HEK293 (cell line): ENCODE data around the gene LPIN1.

Experiments used
- CTCF ChIA-PET: fragments of 350-600 bp; formaldehyde crosslinking; extraction: SDS; loops from one replicate; lab custom pipeline; 2021; ENCODE audit warnings: antibody characterized with exemption; lab: Yijun Ruan, JAX
- POLR2A ChIA-PET: fragments of 300-600 bp; formaldehyde crosslinking; extraction: SDS; loops from one replicate; lab custom pipeline; 2020; ENCODE audit warnings: antibody characterized with exemption, inconsistent platforms; lab: Yijun Ruan, JAX
- H3K27ac ChIP-seq: fragments of 200-500 bp; sonication (Bioruptor generic); 2 replicates; pipeline ENCODE4 v1.5.1; 2014; ENCODE audit warnings: low read depth, low read length, control low read depth, inconsistent platforms; ENCODE audit errors: extremely low read depth
- H3K36me3 ChIP-seq, 2 experiments: fragments of 200-500 bp in 1 of 2; sonication (Bioruptor generic) in 1 of 2; 1 replicate in 1 of 2; 2 replicates in 1 of 2; pipeline ENCODE4 v1.5.1; 2014 to 2017; ENCODE audit warnings: inconsistent platforms in 2 of 2, low read length in 2 of 2; ENCODE audit not compliant: control insufficient read depth in 2 of 2, insufficient read depth in 1 of 2
- H3K4me1 ChIP-seq: fragments of 200-500 bp; sonication (Bioruptor generic); 2 replicates; pipeline ENCODE4 v1.5.1; 2014; ENCODE audit warnings: mild to moderate bottlenecking, low read length, inconsistent platforms; ENCODE audit not compliant: control insufficient read depth, insufficient read depth
- H3K4me3 ChIP-seq: 2 replicates; pipeline ENCODE4 v1.5.1; 2011; ENCODE audit warnings: low read depth, mild to moderate bottlenecking, control low read depth, low read length, moderate library complexity
- H3K9me3 ChIP-seq: fragments of 200-500 bp; sonication (Bioruptor generic); 2 replicates; pipeline ENCODE4 v1.5.1; 2014; ENCODE audit warnings: low read depth, low read length, inconsistent platforms; ENCODE audit not compliant: control insufficient read depth, insufficient read depth
- AEBP2 ChIP-seq: fragments of 450-650 bp; formaldehyde crosslinking; IDR thresholded peaks from 2 replicates; pipeline ENCODE4 v1.5.1; 2016; ENCODE audit warnings: missing biosample characterization, missing genetic modification characterization, borderline replicate concordance
- HIC1 ChIP-seq: fragments of 450-650 bp; formaldehyde crosslinking; IDR thresholded peaks from 2 replicates; pipeline ENCODE4 v1.5.1; 2016; ENCODE audit warnings: missing biosample characterization, missing genetic modification characterization
- KLF9 ChIP-seq: fragments of 450-650 bp; formaldehyde crosslinking; IDR thresholded peaks from 2 replicates; pipeline ENCODE4 v1.5.1; 2016; ENCODE audit warnings: missing biosample characterization, missing genetic modification characterization, low read depth
- OSR2 ChIP-seq: fragments of 450-650 bp; formaldehyde crosslinking; IDR thresholded peaks from 2 replicates; pipeline ENCODE4 v1.5.1; 2016; ENCODE audit warnings: missing biosample characterization, missing genetic modification characterization
- OVOL3 ChIP-seq: fragments of 450-650 bp; formaldehyde crosslinking; IDR thresholded peaks from 2 replicates; pipeline ENCODE4 v1.5.1; 2016; ENCODE audit warnings: missing biosample characterization, missing genetic modification characterization
- ZBTB1 ChIP-seq: fragments of 450-650 bp; formaldehyde crosslinking; IDR thresholded peaks from 2 replicates; pipeline ENCODE4 v1.5.1; 2016; ENCODE audit warnings: missing biosample characterization, missing genetic modification characterization
- ZBTB11 ChIP-seq: fragments of 450-650 bp; formaldehyde crosslinking; conservative IDR thresholded peaks from 2 replicates; pipeline ENCODE4 v1.5.1; 2016; ENCODE audit warnings: low read depth, missing biosample characterization, missing genetic modification characterization
- ZNF112 ChIP-seq: fragments of 450-650 bp; formaldehyde crosslinking; IDR thresholded peaks from 2 replicates; pipeline ENCODE4 v1.5.0; 2017; ENCODE audit warnings: missing biosample characterization, missing genetic modification characterization
- ZNF140 ChIP-seq: fragments of 450-650 bp; formaldehyde crosslinking; IDR thresholded peaks from 2 replicates; pipeline ENCODE4 v1.5.1; 2016; ENCODE audit warnings: missing biosample characterization, missing genetic modification characterization
- ZNF223 ChIP-seq: fragments of 450-650 bp; formaldehyde crosslinking; IDR thresholded peaks from 2 replicates; pipeline ENCODE4 v1.5.1; 2016; ENCODE audit warnings: missing biosample characterization, missing genetic modification characterization
- ZNF311 ChIP-seq: fragments of 450-650 bp; formaldehyde crosslinking; IDR thresholded peaks from 2 replicates; pipeline ENCODE4 v1.5.1; 2017; ENCODE audit warnings: missing biosample characterization, missing genetic modification characterization, borderline replicate concordance
- ZNF341 ChIP-seq: fragments of 450-650 bp; formaldehyde crosslinking; IDR thresholded peaks from 2 replicates; pipeline ENCODE4; 2016; ENCODE audit warnings: low read depth, missing biosample characterization, missing genetic modification characterization
- ZNF423 ChIP-seq: fragments of 450-650 bp; formaldehyde crosslinking; IDR thresholded peaks from 2 replicates; pipeline ENCODE4 v1.5.1; 2016; ENCODE audit warnings: missing biosample characterization, missing genetic modification characterization
- ZNF544 ChIP-seq: fragments of 450-650 bp; formaldehyde crosslinking; IDR thresholded peaks from 2 replicates; pipeline ENCODE4 v1.5.0; 2017; ENCODE audit warnings: missing biosample characterization, missing genetic modification characterization
- ZNF596 ChIP-seq: fragments of 450-650 bp; IDR thresholded peaks from 2 replicates; pipeline ENCODE4 v1.5.0; 2018; ENCODE audit warnings: missing biosample characterization, mild to moderate bottlenecking, missing genetic modification characterization, moderate library complexity
- ZNF610 ChIP-seq: fragments of 450-650 bp; formaldehyde crosslinking; IDR thresholded peaks from 2 replicates; pipeline ENCODE4 v1.5.1; 2016; ENCODE audit warnings: missing biosample characterization, missing genetic modification characterization, borderline replicate concordance
- ZNF660 ChIP-seq: fragments of 450-650 bp; IDR thresholded peaks from 2 replicates; pipeline ENCODE4 v1.5.1; 2018; ENCODE audit warnings: missing biosample characterization, mild to moderate bottlenecking, missing genetic modification characterization
- ZNF677 ChIP-seq: fragments of 450-650 bp; IDR thresholded peaks from 2 replicates; pipeline ENCODE4 v1.5.0; 2018; ENCODE audit warnings: missing biosample characterization, mild to moderate bottlenecking, missing genetic modification characterization, moderate library complexity
- ZNF768 ChIP-seq: fragments of 450-650 bp; formaldehyde crosslinking; IDR thresholded peaks from 2 replicates; pipeline ENCODE4 v1.5.1; 2018; ENCODE audit warnings: missing biosample characterization, mild to moderate bottlenecking, missing genetic modification characterization
- ZNF785 ChIP-seq: fragments of 450-650 bp; formaldehyde crosslinking; IDR thresholded peaks from 2 replicates; pipeline ENCODE4 v1.5.1; 2016; ENCODE audit warnings: missing biosample characterization, missing genetic modification characterization
- ZSCAN16 ChIP-seq: fragments of 450-650 bp; formaldehyde crosslinking; IDR thresholded peaks from 2 replicates; pipeline ENCODE4 v1.5.1; 2016; ENCODE audit warnings: missing biosample characterization, missing genetic modification characterization
- ZSCAN30 ChIP-seq: fragments of 450-650 bp; IDR thresholded peaks from 2 replicates; pipeline ENCODE4 v1.5.1; 2018; ENCODE audit warnings: missing biosample characterization, mild to moderate bottlenecking, missing genetic modification characterization, moderate library complexity

The LPIN1 gene

GRCh38 chr2:11770531-11771188 lies 24.2 kb downstream of the LPIN1 start (continued):
- no peak for TF ChIP-seq AEBP2

GRCh38 chr2:11771971-11772615 lies 25.7 kb downstream of the LPIN1 start:
- CTCF ChIA-PET, result interaction anchor here (0.7 to 2.0 kb wide), 3 partner anchors 12 to 84 kb away, joined by 3 to 9 read pairs (median 5); no protein-coding TSS in a partner anchor
- H3K27ac ChIP-seq, result no peak overlapping the region
- H3K9me3 ChIP-seq, result no peaks in the 10 kb centered on the region
- no peak overlapping the region for H3K4me3 ChIP-seq
- no peaks in the 10 kb centered on the region for H3K4me1 ChIP-seq
- no peak for TF ChIP-seq ZNF112 (tag by site-specific recombination)
- no peak for TF ChIP-seq ZNF785 (tag by site-specific recombination)
- TF ChIP-seq ZNF610, result peak; percentile 96
- TF ChIP-seq, all 188 proteins: peak for 1
- POLR2A ChIA-PET, result no interaction called here
- peaks cover 25 to 78% of the 10 kb centered on the region in 2 experiments for H3K36me3 ChIP-seq

- TF ChIP-seq ZNF677, result no peak
- no peak for TF ChIP-seq OSR2 (tag by site-specific recombination)
- no peak for TF ChIP-seq ZNF423
- TF ChIP-seq OVOL3, result no peak
- TF ChIP-seq ZSCAN16 (tag by site-specific recombination), result no peak
- TF ChIP-seq ZNF544 (tag by site-specific recombination), result no peak
- no peak for TF ChIP-seq HIC1 (tag by site-specific recombination)
- TF ChIP-seq ZNF660 (tag by site-specific recombination), result no peak
- no peak for TF ChIP-seq ZNF768 (tag by site-specific recombination)
- no peak for TF ChIP-seq ZNF596
- no peak for TF ChIP-seq ZNF311 (tag by site-specific recombination)
- no peak for TF ChIP-seq ZBTB11 (tag by site-specific recombination)
- no peak for TF ChIP-seq ZSCAN30 (tag by site-specific recombination)
- TF ChIP-seq ZBTB1 (tag by site-specific recombination), result no peak
- no peak for TF ChIP-seq ZNF223 (tag by site-specific recombination)
- TF ChIP-seq ZNF140 (tag by site-specific recombination), result no peak
- no peak for TF ChIP-seq KLF9 (tag by site-specific recombination)
- no peak for TF ChIP-seq ZNF341 (tag by site-specific recombination)
- Histone ChIP-seq H3K36me3 (peaks cover 21 to 68% of the 10 kb centered on the region in 2 experiments), H3K4me3 (no peak overlapping the region), H3K9me3 (no peaks in the 10 kb centered on the region), H3K4me1 (no peaks in the 10 kb centered on the region), H3K27ac (no peak overlapping the region)
- POLR2A ChIA-PET, result no interaction called here
- CTCF ChIA-PET, result interaction anchor here (0.5 to 1.6 kb wide), 2 partner anchors 83 to 112 kb away, joined by 3 to 4 read pairs; no protein-coding TSS in a partner anchor
Observed at GRCh38 chr2:11773111-11773510, 26.7 kb downstream of the LPIN1 start.
